ENCODE data around the gene UNC119.

UNC119 gene

GRCh38 chr17:28549236-28550132, 2.9 kb downstream of the UNC119 start:
- Histone ChIP-seq H3K27ac (ENCODE audit: low read length) (no peak overlapping the region), H3K36me3 (ENCODE audit: insufficient read depth, low read depth, low read length) (peaks cover 29% of the 10 kb centered on the region), H3K9ac (ENCODE audit: low read depth, low read length) (no peak overlapping the region), H3K4me3 (ENCODE audit: low read length) (no peak overlapping the region), H3K27me3 (ENCODE audit: insufficient read depth, low read length) (peaks cover 6% of the 10 kb centered on the region; the same call in 1 of the 2 replicates), H3K4me1 (ENCODE audit: insufficient read depth, low read length) (peaks cover 9% of the 10 kb centered on the region), H3K9me3 (ENCODE audit: insufficient read depth, low read depth, low read length) (no peaks in the 10 kb centered on the region)

GRCh38 chr17:28548417-28549130, 3.9 kb downstream of the UNC119 start:
- peaks cover 17% of the 10 kb centered on the region for H3K4me1 ChIP-seq (ENCODE audit: insufficient read depth, low read length)
- H3K27me3 ChIP-seq (ENCODE audit: insufficient read depth, low read length) = peaks cover 6% of the 10 kb centered on the region; the same call in 1 of the 2 replicates
- H3K4me3 ChIP-seq (ENCODE audit: low read length) = no peak overlapping the region
- H3K9me3 ChIP-seq (ENCODE audit: insufficient read depth, low read depth, low read length) = no peaks in the 10 kb centered on the region
- no peak overlapping the region for H3K9ac ChIP-seq (ENCODE audit: low read depth, low read length)
- no peak overlapping the region for H3K27ac ChIP-seq (ENCODE audit: low read length)
- H3K36me3 ChIP-seq (ENCODE audit: insufficient read depth, low read depth, low read length) = peaks cover 20% of the 10 kb centered on the region

DNA sequence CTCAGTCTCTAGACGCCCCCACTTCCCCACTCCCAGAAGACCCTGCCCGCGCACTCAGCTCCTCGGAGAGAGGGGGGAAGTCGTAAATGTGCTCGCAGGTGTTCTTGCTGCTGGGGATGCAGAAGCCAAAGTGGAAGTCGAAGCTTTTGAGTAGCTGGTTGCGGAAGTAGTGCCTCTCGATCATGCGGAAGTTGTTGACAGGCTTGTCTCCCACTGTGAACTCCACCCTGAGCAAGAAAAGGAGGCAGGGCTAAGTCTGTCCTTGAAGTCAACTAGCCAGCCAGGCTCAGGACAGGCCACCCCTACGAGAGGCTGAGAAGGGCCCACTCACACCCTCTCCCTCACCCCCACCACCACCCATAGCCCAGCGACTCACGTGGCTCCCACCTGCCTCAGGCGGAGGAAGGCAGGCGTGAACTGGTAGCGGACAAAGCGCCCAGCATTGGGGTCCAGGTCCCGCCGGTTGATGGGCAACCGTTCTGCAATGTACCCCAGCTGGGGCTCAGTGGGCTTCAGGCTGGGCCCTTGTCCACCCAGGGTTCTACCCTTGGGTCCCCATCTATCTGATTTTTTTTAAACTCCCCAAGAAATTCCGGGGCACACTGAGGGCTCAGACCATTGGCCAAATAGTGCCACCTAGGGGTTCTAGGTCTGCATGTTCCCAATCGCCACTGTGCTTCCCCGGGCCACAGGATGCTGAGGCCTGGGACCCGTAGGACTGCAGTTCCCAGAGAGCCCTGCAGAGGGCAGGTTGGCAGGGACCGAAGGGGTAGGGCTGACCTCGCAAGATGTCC, 4.6 kb downstream of the UNC119 start:
- Histone ChIP-seq H3K27ac (ENCODE audit: low read length) (no peak overlapping the region), H3K4me3 (ENCODE audit: low read length) (no peak overlapping the region), H3K27me3 (ENCODE audit: insufficient read depth, low read length) (peaks cover 6% of the 10 kb centered on the region; the same call in 1 of the 2 replicates), H3K36me3 (ENCODE audit: insufficient read depth, low read depth, low read length) (peaks cover 15% of the 10 kb centered on the region), H3K9me3 (ENCODE audit: insufficient read depth, low read depth, low read length) (no peaks in the 10 kb centered on the region), H3K9ac (ENCODE audit: low read depth, low read length) (no peak overlapping the region), H3K4me1 (ENCODE audit: insufficient read depth, low read length) (peaks cover 16% of the 10 kb centered on the region)

DNA sequence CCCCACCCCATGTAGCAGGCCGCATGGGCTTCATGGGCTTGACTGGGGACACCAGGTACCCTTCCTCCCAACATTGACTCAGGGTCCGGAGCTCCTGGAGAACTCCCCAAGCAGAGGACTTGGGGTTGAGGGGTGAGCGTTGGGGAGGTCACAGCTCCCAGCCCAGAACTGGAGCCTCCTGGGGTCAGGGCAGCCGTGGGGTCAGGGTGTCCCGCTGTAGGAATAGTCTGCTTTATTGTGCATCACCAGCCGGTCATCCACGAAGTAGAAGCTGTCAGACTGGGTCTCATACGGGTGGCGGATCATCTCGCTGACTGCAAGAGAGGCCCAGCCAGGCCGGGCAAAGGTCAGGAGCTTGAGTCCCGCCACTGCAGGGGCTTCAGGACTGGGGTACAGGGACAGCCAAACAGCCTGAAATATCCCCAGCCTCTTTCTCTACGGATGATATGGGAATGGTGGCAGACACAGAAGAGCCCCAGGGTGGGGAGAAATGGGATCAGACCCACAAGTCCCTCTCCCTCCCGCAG, 5.3 kb downstream of the UNC119 start:
- H3K27me3 ChIP-seq (ENCODE audit: insufficient read depth, low read length) = peaks cover 6% of the 10 kb centered on the region; the same call in 1 of the 2 replicates
- no peak overlapping the region for H3K27ac ChIP-seq (ENCODE audit: low read length)
- peaks cover 15% of the 10 kb centered on the region for H3K36me3 ChIP-seq (ENCODE audit: insufficient read depth, low read depth, low read length)
- no peak overlapping the region for H3K4me3 ChIP-seq (ENCODE audit: low read length)
- H3K9ac ChIP-seq (ENCODE audit: low read depth, low read length) = no peak overlapping the region
- peaks cover 14% of the 10 kb centered on the region for H3K4me1 ChIP-seq (ENCODE audit: insufficient read depth, low read length)
- no peaks in the 10 kb centered on the region for H3K9me3 ChIP-seq (ENCODE audit: insufficient read depth, low read depth, low read length)

GRCh38 chr17:28545787-28546415, 6.5 kb downstream of the UNC119 start:
- no peak overlapping the region; the same call in 1 of the 2 replicates for H3K9ac ChIP-seq (ENCODE audit: low read depth, low read length)
- H3K36me3 ChIP-seq (ENCODE audit: insufficient read depth, low read depth, low read length) = peaks cover 15% of the 10 kb centered on the region
- H3K27me3 ChIP-seq (ENCODE audit: insufficient read depth, low read length) = no peaks in the 10 kb centered on the region
- H3K4me3 ChIP-seq (ENCODE audit: low read length) = no peak overlapping the region
- H3K27ac ChIP-seq (ENCODE audit: low read length) = no peak overlapping the region
- H3K9me3 ChIP-seq (ENCODE audit: insufficient read depth, low read depth, low read length) = no peaks in the 10 kb centered on the region
- H3K4me1 ChIP-seq (ENCODE audit: insufficient read depth, low read length) = peaks cover 10% of the 10 kb centered on the region

DNA sequence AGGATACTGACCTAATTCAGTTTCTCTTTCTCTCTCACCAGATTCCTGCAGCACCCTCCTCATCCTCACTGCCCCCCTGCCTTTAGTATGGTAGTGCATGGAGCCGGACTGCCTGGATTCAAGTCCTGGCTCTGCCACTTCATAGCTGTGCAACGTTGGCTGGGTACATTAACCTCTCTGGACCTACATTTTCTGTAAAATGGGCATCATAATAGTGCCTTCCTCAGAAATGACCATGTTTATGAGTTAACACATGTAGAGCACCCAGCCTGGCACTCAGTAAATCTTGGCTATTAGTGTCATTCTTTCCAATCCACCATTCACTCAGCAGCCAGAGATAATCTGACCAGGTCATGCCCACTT, 7.3 kb downstream of the UNC119 start:
- peaks cover 10% of the 10 kb centered on the region for H3K4me1 ChIP-seq (ENCODE audit: insufficient read depth, low read length)
- no peak overlapping the region for H3K9ac ChIP-seq (ENCODE audit: low read depth, low read length)
- H3K27ac ChIP-seq (ENCODE audit: low read length) = no peak overlapping the region
- no peaks in the 10 kb centered on the region for H3K27me3 ChIP-seq (ENCODE audit: insufficient read depth, low read length)
- H3K36me3 ChIP-seq (ENCODE audit: insufficient read depth, low read depth, low read length) = peaks cover 15% of the 10 kb centered on the region
- H3K9me3 ChIP-seq (ENCODE audit: insufficient read depth, low read depth, low read length) = no peaks in the 10 kb centered on the region
- no peak overlapping the region for H3K4me3 ChIP-seq (ENCODE audit: low read length)

DNA sequence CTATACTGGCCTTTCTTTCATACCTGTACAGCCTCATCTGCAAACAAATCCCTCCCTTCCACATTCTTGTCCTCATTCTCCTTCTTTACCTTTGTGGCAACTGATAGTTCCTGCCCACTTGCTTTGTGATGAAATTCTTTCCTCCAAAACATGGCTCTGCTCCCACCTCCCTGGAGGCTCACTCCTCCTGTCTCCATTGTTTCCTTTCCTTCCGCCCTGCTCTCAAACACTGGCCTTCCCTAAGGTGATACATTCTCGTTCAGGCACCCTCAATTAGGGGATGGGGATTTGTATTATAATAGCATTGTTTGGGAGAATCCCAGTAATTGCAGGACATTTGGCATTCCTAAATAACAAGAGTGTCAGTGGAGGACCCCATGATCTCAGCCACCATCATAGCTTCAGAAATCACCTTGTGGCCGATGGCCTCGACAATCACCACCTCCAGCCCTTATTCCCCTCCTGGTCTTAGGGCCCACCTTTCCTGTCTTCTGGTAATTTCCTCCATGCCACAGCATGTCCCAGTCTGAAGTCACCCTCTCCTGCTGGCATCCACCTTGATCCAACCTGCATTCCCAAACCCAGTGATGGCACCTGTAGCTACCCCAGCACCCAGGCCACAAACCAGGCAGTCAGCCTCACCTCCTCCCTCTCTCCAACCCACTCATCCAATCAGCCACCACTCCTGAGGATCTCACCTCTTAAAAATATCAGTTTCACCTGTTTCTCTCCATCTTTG, 7.9 kb downstream of the UNC119 start:
- H3K36me3 ChIP-seq (ENCODE audit: insufficient read depth, low read depth, low read length) = peaks cover 15% of the 10 kb centered on the region
- H3K4me1 ChIP-seq (ENCODE audit: insufficient read depth, low read length) = peaks cover 10% of the 10 kb centered on the region
- H3K27me3 ChIP-seq (ENCODE audit: insufficient read depth, low read length) = no peaks in the 10 kb centered on the region
- H3K9me3 ChIP-seq (ENCODE audit: insufficient read depth, low read depth, low read length) = no peaks in the 10 kb centered on the region
- H3K9ac ChIP-seq (ENCODE audit: low read depth, low read length) = no peak overlapping the region
- H3K27ac ChIP-seq (ENCODE audit: low read length) = no peak overlapping the region
- H3K4me3 ChIP-seq (ENCODE audit: low read length) = no peak overlapping the region

GRCh38 chr17:28541439-28541838, 11.0 kb downstream of the UNC119 start:
- Histone ChIP-seq H3K36me3 (ENCODE audit: insufficient read depth, low read depth, low read length) (peaks cover 3% of the 10 kb centered on the region; the same call in 1 of the 2 replicates), H3K4me1 (ENCODE audit: insufficient read depth, low read length) (peaks cover 10% of the 10 kb centered on the region), H3K27ac (ENCODE audit: low read length) (no peak overlapping the region), H3K4me3 (ENCODE audit: low read length) (no peak overlapping the region), H3K9ac (ENCODE audit: low read depth, low read length) (no peak overlapping the region), H3K9me3 (ENCODE audit: insufficient read depth, low read depth, low read length) (no peaks in the 10 kb centered on the region), H3K27me3 (ENCODE audit: insufficient read depth, low read length) (no peaks in the 10 kb centered on the region)

- H3K4me3 ChIP-seq (ENCODE audit: low read length) = no peak overlapping the region
- H3K9ac ChIP-seq (ENCODE audit: low read depth, low read length) = no peak overlapping the region
- no peaks in the 10 kb centered on the region for H3K27me3 ChIP-seq (ENCODE audit: insufficient read depth, low read length)
These were observed 12.2 kb downstream of the UNC119 start for GRCh38 chr17:28540231-28540630.

GRCh38 chr17:28538296-28538895, 14.0 kb downstream of the UNC119 start:
- H3K36me3 ChIP-seq (ENCODE audit: insufficient read depth, low read depth, low read length) = no peaks in the 10 kb centered on the region
- H3K4me1 ChIP-seq (ENCODE audit: insufficient read depth, low read length) = no peaks in the 10 kb centered on the region
- H3K9me3 ChIP-seq (ENCODE audit: insufficient read depth, low read depth, low read length) = no peaks in the 10 kb centered on the region
- H3K27ac ChIP-seq (ENCODE audit: low read length) = no peak overlapping the region
- H3K27me3 ChIP-seq (ENCODE audit: insufficient read depth, low read length) = no peaks in the 10 kb centered on the region
- no peak overlapping the region for H3K4me3 ChIP-seq (ENCODE audit: low read length)
- H3K9ac ChIP-seq (ENCODE audit: low read depth, low read length) = no peak overlapping the region

More at GRCh38 chr17:28540231-28540630, 12.2 kb downstream of the UNC119 start:
- H3K27ac ChIP-seq (ENCODE audit: low read length) = no peak overlapping the region
- H3K9me3 ChIP-seq (ENCODE audit: insufficient read depth, low read depth, low read length) = no peaks in the 10 kb centered on the region
- no peaks in the 10 kb centered on the region for H3K36me3 ChIP-seq (ENCODE audit: insufficient read depth, low read depth, low read length)
- H3K4me1 ChIP-seq (ENCODE audit: insufficient read depth, low read length) = peaks cover 10% of the 10 kb centered on the region

All from iPS-20b (cell line).